Stomach (tissue), 9 donors: ENCODE results near the gene BRF1. TPM values are rescaled to one million over a fixed set of nuclear protein-coding genes. Genes with fewer than 3 reads are reported as not detected.
A peak's percentile ranks its signal among the peaks of the same experiment; 100 is the strongest.

ENCODE experiments used
- DNase-seq, 2 donors: peaks; one replicate each; pipeline versions ENCODE4 v3.0.0 to v3.0.0-alpha.2; 2013 to 2019
- H3K27ac ChIP-seq, 5 donors: fragments of 200-600 bp in 4 of 5; sonication (generic) in 4 of 5; one replicate each; pipeline ENCODE4 v1.5.1; 2013 to 2019; ENCODE audit warnings: mild to moderate bottlenecking in 1 of 5, moderate library complexity in 1 of 5
- H3K27me3 ChIP-seq, 3 donors: fragments of 200-600 bp; sonication (generic); one replicate each; pipeline ENCODE4 v1.5.1; 2017 to 2019; ENCODE audit warnings: mixed run types in 1 of 3
- H3K36me3 ChIP-seq, 4 donors: fragments of 200-600 bp; sonication (generic); 1 replicate in 3 of 4; 2 replicates in 1 of 4; pipeline ENCODE4 v1.5.1; 2016 to 2019
- H3K4me1 ChIP-seq, 4 donors: fragments of 200-600 bp; sonication (generic); one replicate each; pipeline ENCODE4 v1.5.1; 2016 to 2019
- H3K4me3 ChIP-seq, 4 donors: fragments of 200-600 bp; sonication (generic) in 3 of 4; one replicate each; pipeline ENCODE4 v1.5.1; 2016 to 2019; ENCODE audit warnings: mild to moderate bottlenecking in 1 of 4
- H3K9me3 ChIP-seq, 4 donors: fragments of 200-600 bp; sonication (generic); one replicate each; pipeline ENCODE4 v1.5.1; 2016 to 2019
- CTCF ChIP-seq, 7 experiments: fragments of 450-650 bp in 4 of 7; fragments of 200-600 bp in 3 of 7; sonication (generic) in 3 of 7; IDR thresholded peaks; one replicate each; pipeline ENCODE4 v1.5.1; 2016 to 2019; ENCODE audit warnings: antibody characterized with exemption in 7 of 7, control low read depth in 2 of 7, mild to moderate bottlenecking in 1 of 7
- EP300 ChIP-seq: sonication (generic); formaldehyde crosslinking; IDR thresholded peaks from one replicate; pipeline ENCODE4 v1.6.1; 2017; ENCODE audit warnings: antibody characterized with exemption
- POLR2A ChIP-seq, 4 donors: fragments of 450-650 bp; IDR thresholded peaks; one replicate each; pipeline ENCODE4 v1.6.1; 2016; ENCODE audit warnings: antibody characterized with exemption in 4 of 4, control low read depth in 2 of 4, mild to moderate bottlenecking in 1 of 4, moderate library complexity in 1 of 4
- POLR2AphosphoS5 ChIP-seq, 3 donors: sonication (generic); formaldehyde crosslinking; IDR thresholded peaks; one replicate each; pipeline ENCODE4 v1.6.1; 2016; ENCODE audit warnings: antibody characterized with exemption in 3 of 3
- WGBS, 5 donors: extraction: QIAGEN DNeasy Blood & Tissue Kit in 3 of 5; methylation state at CpG; one replicate each; pipeline versions ENCODE4 v1.1.5 to v1.1.7; 2013 to 2018; 5-methylcytosine and 5-hydroxymethylcytosine counted together
- intact Hi-C: fragments of 100-400 bp; cut with DNase I; formaldehyde crosslinking; loops from one replicate; pipeline ENCODE4 v1.15.1; 2023; ENCODE audit warnings: low total_unique reads
- polyA plus RNA-seq, 3 donors: library from polyadenylated mRNA; stranded (reverse); fragments of 200-250 nt; gene quantifications; one replicate each; pipeline ENCODE4 v1.2.3, GENCODE V29; 2013
- total RNA-seq, 5 donors: library from RNA; depleted of rRNA; stranded (reverse); fragments of >200 nt; gene quantifications; one replicate each; pipeline versions ENCODE4 v1.1.0 to v1.2.3, GENCODE V29; 2014 to 2016
- donor health status: healthy with polysubstance abuse.
- donor health status: Bipolar disorder and iron deficiency.
- donor health status: healthy.

The BRF1 gene
- total and polyA plus RNA-seq, 8 donors: 9.2 to 141 (median 33.9) TPM

- DNase-seq: no peak
- TF ChIP-seq POLR2AphosphoS5 (IDR thresholded peaks at IDR 0.05): no peak
- Histone ChIP-seq H3K27ac (peak overlapping the region in 3 of 5 donors; percentile 2 to 56 (median 26)), H3K9me3 (no peaks in the 10 kb centered on the region), H3K27me3 (peaks cover 10 to 92% (median 77%) of the 10 kb centered on the region in 3 donors), H3K4me1 (peaks cover 31 to 59% (median 57%) of the 10 kb centered on the region in 4 donors), H3K4me3 (no peak overlapping the region), H3K36me3 (no peaks in the 10 kb centered on the region)
- intact Hi-C loops: no loop called here
- WGBS, 5 donors: 76 to 92% (median 86%) methylated on average over 4 of the region's 4 CpGs
Measured at GRCh38 chr14:105198588-105198987, 102.2 kb downstream of the BRF1 start.

DNA sequence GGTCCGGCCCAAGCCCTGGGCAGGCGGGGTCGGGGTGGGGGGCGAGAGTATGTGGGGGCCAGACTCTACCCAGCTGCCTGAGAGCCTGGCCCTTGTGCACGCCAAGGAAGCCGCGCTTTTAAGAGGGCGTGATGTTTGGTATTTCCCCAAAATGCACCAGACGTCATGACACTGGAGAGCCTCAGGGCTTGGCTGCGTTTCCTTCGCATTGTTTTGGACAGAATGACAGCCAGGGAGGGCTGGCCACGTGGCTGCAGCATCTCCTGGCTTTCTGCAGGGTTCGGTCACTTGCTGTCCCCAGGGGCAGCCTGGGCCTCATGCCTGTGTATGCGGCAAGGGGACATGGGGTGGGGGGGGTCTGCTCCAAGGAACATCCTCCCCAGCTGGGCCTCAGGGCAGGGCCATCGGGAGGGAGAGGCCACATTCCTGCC, 103.6 kb downstream of the BRF1 start:
- H3K27ac ChIP-seq: peak overlapping the region in 4 of 5 donors; percentile 56 to 68 (median 62)
- peaks cover 28 to 57% (median 54%) of the 10 kb centered on the region in 4 donors for H3K4me1 ChIP-seq
- no peaks in the 10 kb centered on the region for H3K36me3 ChIP-seq
- DNase-seq: peak in 1 of 2 donors; percentile 83
- intact Hi-C loops: no loop called here
- peak overlapping the region in 1 of 4 donors; percentile 28 for H3K4me3 ChIP-seq
- 14 to 46% (median 19%) methylated on average over 7 to 15 of the region's 15 CpGs for WGBS, 5 donors
- no peaks in the 10 kb centered on the region for H3K9me3 ChIP-seq
- TF ChIP-seq POLR2A (IDR thresholded peaks at IDR 0.05) (no peak), POLR2AphosphoS5 (IDR thresholded peaks at IDR 0.05) (no peak), EP300 (no peak), CTCF (IDR thresholded peaks at IDR 0.05) (no peak)
- H3K27me3 ChIP-seq: peaks cover 10 to 98% (median 87%) of the 10 kb centered on the region in 3 donors

GRCh38 chr14:105196265-105196960, 104.4 kb downstream of the BRF1 start:
- peak in 1 of 2 donors; percentile 77 for DNase-seq
- Histone ChIP-seq H3K36me3 (no peaks in the 10 kb centered on the region), H3K4me3 (peak overlapping the region; percentile 2 to 28 (median 16)), H3K9me3 (no peaks in the 10 kb centered on the region), H3K27ac (peak overlapping the region; percentile 33 to 68 (median 59)), H3K27me3 (peaks cover 10 to 97% (median 88%) of the 10 kb centered on the region in 3 donors), H3K4me1 (peaks cover 21 to 49% (median 48%) of the 10 kb centered on the region in 4 donors)
- 6 to 27% (median 8%) methylated on average over 7 to 57 of the region's 58 CpGs for WGBS, 5 donors
- TF ChIP-seq EP300 (no peak), POLR2AphosphoS5 (IDR thresholded peaks at IDR 0.05) (no peak), POLR2A (IDR thresholded peaks at IDR 0.05) (no peak), CTCF (IDR thresholded peaks at IDR 0.05) (no peak)
- intact Hi-C loops: no loop called here

- peaks cover 20 to 49% (median 44%) of the 10 kb centered on the region in 4 donors for H3K4me1 ChIP-seq
- TF ChIP-seq EP300 (no peak), POLR2A (IDR thresholded peaks at IDR 0.05) (no peak), CTCF (IDR thresholded peaks at IDR 0.05) (no peak), POLR2AphosphoS5 (IDR thresholded peaks at IDR 0.05) (no peak)
Measured at GRCh38 chr14:105195522-105196264, 105.1 kb downstream of the BRF1 start.

More at GRCh38 chr14:105195522-105196264, 105.1 kb downstream of the BRF1 start:
- H3K9me3 ChIP-seq: no peaks in the 10 kb centered on the region
- peaks cover 10 to 97% (median 89%) of the 10 kb centered on the region in 3 donors for H3K27me3 ChIP-seq
- H3K36me3 ChIP-seq: no peaks in the 10 kb centered on the region
- H3K27ac ChIP-seq: peak overlapping the region; percentile 33 to 68 (median 59)
- H3K4me3 ChIP-seq: no peak overlapping the region
- peak in 1 of 2 donors; percentile 65 for DNase-seq
- WGBS, 5 donors: 42 to 62% (median 54%) methylated on average over 23 to 25 of the region's 25 CpGs
- intact Hi-C loops: no loop called here
